Stomach (tissue), 9 donors: ENCODE data around the gene USP40. TPM values are rescaled to one million over a fixed set of nuclear protein-coding genes. Genes with fewer than 3 reads are reported as not detected.
A peak's percentile ranks its signal among the peaks of the same experiment; 100 is the strongest.

Experiments used
- DNase-seq, 2 donors: peaks; one replicate each; pipeline versions ENCODE4 v3.0.0 to v3.0.0-alpha.2; 2013 to 2019
- H3K27ac ChIP-seq, 5 donors: fragments of 200-600 bp in 4 of 5; sonication (generic) in 4 of 5; one replicate each; pipeline ENCODE4 v1.5.1; 2013 to 2019; ENCODE audit warnings: mild to moderate bottlenecking in 1 of 5, moderate library complexity in 1 of 5
- H3K27me3 ChIP-seq, 3 donors: fragments of 200-600 bp; sonication (generic); one replicate each; pipeline ENCODE4 v1.5.1; 2017 to 2019; ENCODE audit warnings: mixed run types in 1 of 3
- H3K36me3 ChIP-seq, 4 donors: fragments of 200-600 bp; sonication (generic); 1 replicate in 3 of 4; 2 replicates in 1 of 4; pipeline ENCODE4 v1.5.1; 2016 to 2019
- H3K4me1 ChIP-seq, 4 donors: fragments of 200-600 bp; sonication (generic); one replicate each; pipeline ENCODE4 v1.5.1; 2016 to 2019
- H3K4me3 ChIP-seq, 4 donors: fragments of 200-600 bp; sonication (generic) in 3 of 4; one replicate each; pipeline ENCODE4 v1.5.1; 2016 to 2019; ENCODE audit warnings: mild to moderate bottlenecking in 1 of 4
- H3K9me3 ChIP-seq, 4 donors: fragments of 200-600 bp; sonication (generic); one replicate each; pipeline ENCODE4 v1.5.1; 2016 to 2019
- EP300 ChIP-seq: sonication (generic); formaldehyde crosslinking; IDR thresholded peaks from one replicate; pipeline ENCODE4 v1.6.1; 2017; ENCODE audit warnings: antibody characterized with exemption
- POLR2A ChIP-seq, 4 donors: fragments of 450-650 bp; IDR thresholded peaks; one replicate each; pipeline ENCODE4 v1.6.1; 2016; ENCODE audit warnings: antibody characterized with exemption in 4 of 4, control low read depth in 2 of 4, mild to moderate bottlenecking in 1 of 4, moderate library complexity in 1 of 4
- POLR2AphosphoS5 ChIP-seq, 3 donors: sonication (generic); formaldehyde crosslinking; IDR thresholded peaks; one replicate each; pipeline ENCODE4 v1.6.1; 2016; ENCODE audit warnings: antibody characterized with exemption in 3 of 3
- WGBS, 5 donors: extraction: QIAGEN DNeasy Blood & Tissue Kit in 3 of 5; methylation state at CpG; one replicate each; pipeline versions ENCODE4 v1.1.5 to v1.1.7; 2013 to 2018; 5-methylcytosine and 5-hydroxymethylcytosine counted together
- intact Hi-C: fragments of 100-400 bp; cut with DNase I; formaldehyde crosslinking; loops from one replicate; pipeline ENCODE4 v1.15.1; 2023; ENCODE audit warnings: low total_unique reads
- polyA plus RNA-seq, 3 donors: library from polyadenylated mRNA; stranded (reverse); fragments of 200-250 nt; gene quantifications; one replicate each; pipeline ENCODE4 v1.2.3, GENCODE V29; 2013
- total RNA-seq, 5 donors: library from RNA; depleted of rRNA; stranded (reverse); fragments of >200 nt; gene quantifications; one replicate each; pipeline versions ENCODE4 v1.1.0 to v1.2.3, GENCODE V29; 2014 to 2016
- TF ChIP-seq, protein P1 (sequence below), 7 experiments: fragments of 450-650 bp in 4 of 7; fragments of 200-600 bp in 3 of 7; sonication (generic) in 3 of 7; IDR thresholded peaks; one replicate each; pipeline ENCODE4 v1.5.1; 2016 to 2019; ENCODE audit warnings: antibody characterized with exemption in 7 of 7, control low read depth in 2 of 7, mild to moderate bottlenecking in 1 of 7
- donor health status: healthy with polysubstance abuse.
- donor health status: Bipolar disorder and iron deficiency.
- donor health status: healthy.

The USP40 gene
- total and polyA plus RNA-seq, 8 donors = 14.5 to 186 (median 31.3) TPM

DNA sequence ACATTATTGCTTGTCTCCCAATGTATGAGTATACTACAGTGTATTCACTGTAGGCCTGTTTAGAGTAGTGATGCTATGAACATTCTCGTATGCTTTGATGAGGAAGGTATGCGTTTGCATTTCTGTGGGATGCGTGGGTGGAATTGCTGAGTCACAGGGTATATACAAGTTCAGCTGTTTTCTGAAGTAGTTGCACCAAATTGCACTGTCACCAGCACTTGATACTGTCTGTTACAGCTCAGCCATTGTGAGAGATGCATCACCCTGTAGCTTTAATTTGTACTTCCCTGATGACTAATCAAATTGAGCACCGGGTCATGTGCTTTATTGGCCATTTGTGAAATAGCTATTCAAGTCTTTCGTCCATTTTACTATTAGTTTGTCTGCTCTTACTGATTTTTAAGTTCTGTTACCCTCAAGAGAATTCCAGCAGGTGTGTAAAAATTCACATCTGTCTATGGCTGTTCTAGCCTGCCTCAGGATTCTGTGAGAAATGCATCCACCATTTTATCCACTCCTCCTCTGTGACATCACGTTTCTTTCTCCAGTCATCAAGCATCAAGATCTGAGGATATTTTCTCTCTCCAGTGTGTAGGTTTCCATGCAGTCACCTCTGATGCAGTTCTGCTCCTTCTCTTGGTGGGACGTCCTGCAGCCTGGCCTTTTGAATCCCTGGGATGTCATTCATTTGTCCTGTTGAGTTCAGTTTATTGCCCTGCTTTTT, 139.8 kb downstream of the USP40 start:
- intact Hi-C loops = no loop called here
- TF ChIP-seq, protein P1, sequence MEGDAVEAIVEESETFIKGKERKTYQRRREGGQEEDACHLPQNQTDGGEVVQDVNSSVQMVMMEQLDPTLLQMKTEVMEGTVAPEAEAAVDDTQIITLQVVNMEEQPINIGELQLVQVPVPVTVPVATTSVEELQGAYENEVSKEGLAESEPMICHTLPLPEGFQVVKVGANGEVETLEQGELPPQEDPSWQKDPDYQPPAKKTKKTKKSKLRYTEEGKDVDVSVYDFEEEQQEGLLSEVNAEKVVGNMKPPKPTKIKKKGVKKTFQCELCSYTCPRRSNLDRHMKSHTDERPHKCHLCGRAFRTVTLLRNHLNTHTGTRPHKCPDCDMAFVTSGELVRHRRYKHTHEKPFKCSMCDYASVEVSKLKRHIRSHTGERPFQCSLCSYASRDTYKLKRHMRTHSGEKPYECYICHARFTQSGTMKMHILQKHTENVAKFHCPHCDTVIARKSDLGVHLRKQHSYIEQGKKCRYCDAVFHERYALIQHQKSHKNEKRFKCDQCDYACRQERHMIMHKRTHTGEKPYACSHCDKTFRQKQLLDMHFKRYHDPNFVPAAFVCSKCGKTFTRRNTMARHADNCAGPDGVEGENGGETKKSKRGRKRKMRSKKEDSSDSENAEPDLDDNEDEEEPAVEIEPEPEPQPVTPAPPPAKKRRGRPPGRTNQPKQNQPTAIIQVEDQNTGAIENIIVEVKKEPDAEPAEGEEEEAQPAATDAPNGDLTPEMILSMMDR (IDR thresholded peaks at IDR 0.05) = no peak
- TF ChIP-seq POLR2A (IDR thresholded peaks at IDR 0.05) (no peak), POLR2AphosphoS5 (IDR thresholded peaks at IDR 0.05) (peak in 2 of 3 donors; percentile 7 to 69), EP300 (no peak)
- H3K4me1 ChIP-seq = peaks cover 27 to 84% (median 64%) of the 10 kb centered on the region in 4 donors
- DNase-seq = peak in 1 of 2 donors; percentile 30
- no peaks in the 10 kb centered on the region for H3K9me3 ChIP-seq
- peak overlapping the region; percentile 47 to 94 (median 90) for H3K27ac ChIP-seq
- H3K27me3 ChIP-seq = no peaks in the 10 kb centered on the region
- H3K36me3 ChIP-seq = peaks cover 0 to 3% (median 0%) of the 10 kb centered on the region in 4 donors
- 50 to 77% (median 68%) methylated on average over 7 of the region's 7 CpGs for WGBS, 5 donors
- H3K4me3 ChIP-seq = no peak overlapping the region

Other genes with a start within 250 kb of the USP40 start
- 100 to 1,000 TPM; 191 to 471 (median 216) TPM for gene DGKD, start 212.3 kb downstream of the USP40 start, total RNA-seq
- gene DGKD, start 212.3 kb downstream of the USP40 start, polyA plus RNA-seq = 10 to 100 TPM; 21.9 to 85.4 (median 25.2) TPM
- gene UGT1A8, start 50.9 kb upstream of the USP40 start, total RNA-seq = 1 to 10 TPM in 1 of 5 donors, not detected in 4; 7.2 TPM
- gene UGT1A8, start 50.9 kb upstream of the USP40 start, polyA plus RNA-seq = 1 to 10 TPM in 1 of 3 donors, not detected in 2; 2.3 TPM
- 10 to 100 TPM in 1 of 5 donors, 1 to 10 TPM in 2, under 1 TPM in 1, not detected in 1; 0.45 to 32.7 (median 5.2) TPM for gene UGT1A10, start 69.7 kb upstream of the USP40 start, total RNA-seq
- 1 to 10 TPM; 1.8 to 2.5 (median 2.2) TPM for gene UGT1A10, start 69.7 kb upstream of the USP40 start, polyA plus RNA-seq
- gene UGT1A9, start 105.1 kb upstream of the USP40 start, total RNA-seq = 1 to 10 TPM in 2 of 5 donors, under 1 TPM in 1, not detected in 2; 0.73 to 7.0 (median 3.9) TPM
- not detected for gene UGT1A9, start 105.1 kb upstream of the USP40 start, polyA plus RNA-seq
- 10 to 100 TPM in 1 of 5 donors, 1 to 10 TPM in 2, under 1 TPM in 1, not detected in 1; 0.45 to 37.1 (median 3.6) TPM for gene UGT1A7, start 115.1 kb upstream of the USP40 start, total RNA-seq
- gene UGT1A7, start 115.1 kb upstream of the USP40 start, polyA plus RNA-seq = 10 to 100 TPM in 1 of 3 donors, 1 to 10 TPM in 1, not detected in 1; 3.4 to 34.0 TPM
- 100 to 1,000 TPM in 1 of 5 donors, 10 to 100 TPM in 4; 22.9 to 184 (median 30.6) TPM for gene UGT1A6, start 126.1 kb upstream of the USP40 start, total RNA-seq
- 10 to 100 TPM in 1 of 3 donors, 1 to 10 TPM in 2; 3.5 to 12.8 (median 6.5) TPM for gene UGT1A6, start 126.1 kb upstream of the USP40 start, polyA plus RNA-seq
- 10 to 100 TPM in 1 of 5 donors, 1 to 10 TPM in 1, under 1 TPM in 1, not detected in 2; 0.37 to 13.0 (median 1.7) TPM for gene UGT1A5, start 146.1 kb upstream of the USP40 start, total RNA-seq
- not detected for gene UGT1A5, start 146.1 kb upstream of the USP40 start, polyA plus RNA-seq
- 1 to 10 TPM in 3 of 5 donors, under 1 TPM in 1, not detected in 1; 0.73 to 7.2 (median 3.9) TPM for gene UGT1A4, start 152.0 kb upstream of the USP40 start, total RNA-seq
- under 1 TPM in 1 of 3 donors, not detected in 2; 0.38 TPM for gene UGT1A4, start 152.0 kb upstream of the USP40 start, polyA plus RNA-seq
- 10 to 100 TPM in 1 of 5 donors, 1 to 10 TPM in 3, not detected in 1; 1.3 to 10.7 (median 7.8) TPM for gene UGT1A3, start 162.3 kb upstream of the USP40 start, total RNA-seq
- not detected for gene UGT1A3, start 162.3 kb upstream of the USP40 start, polyA plus RNA-seq
- 10 to 100 TPM in 1 of 5 donors, 1 to 10 TPM in 1, under 1 TPM in 2, not detected in 1; 0.73 to 73.0 (median 3.3) TPM for gene UGT1A1, start 193.5 kb upstream of the USP40 start, total RNA-seq
- under 1 TPM in 1 of 3 donors, not detected in 2; 0.43 TPM for gene UGT1A1, start 193.5 kb upstream of the USP40 start, polyA plus RNA-seq
- 1 to 10 TPM in 1 of 5 donors, not detected in 4; 4.0 TPM for gene MROH2A, start 211.5 kb upstream of the USP40 start, total RNA-seq
- 1 to 10 TPM in 2 of 3 donors, not detected in 1; 1.1 to 1.4 TPM for gene MROH2A, start 211.5 kb upstream of the USP40 start, polyA plus RNA-seq